GM18909 (cell line): ENCODE measurements around the gene ATG5.
"Not testable (repeated sequence)": the region's sequence is repeated elsewhere in the genome, so short reads cannot be mapped to it uniquely, and the experiment has no call there.

Source experiments
- ATAC-seq: cut with Tn5 transposase; IDR thresholded peaks from one replicate; pipeline ENCODE4 v1.9.1; 2021; ENCODE audit warnings: mild to moderate bottlenecking; ENCODE audit not compliant: unreplicated experiment, poor library complexity

The ATG5 gene

DNA sequence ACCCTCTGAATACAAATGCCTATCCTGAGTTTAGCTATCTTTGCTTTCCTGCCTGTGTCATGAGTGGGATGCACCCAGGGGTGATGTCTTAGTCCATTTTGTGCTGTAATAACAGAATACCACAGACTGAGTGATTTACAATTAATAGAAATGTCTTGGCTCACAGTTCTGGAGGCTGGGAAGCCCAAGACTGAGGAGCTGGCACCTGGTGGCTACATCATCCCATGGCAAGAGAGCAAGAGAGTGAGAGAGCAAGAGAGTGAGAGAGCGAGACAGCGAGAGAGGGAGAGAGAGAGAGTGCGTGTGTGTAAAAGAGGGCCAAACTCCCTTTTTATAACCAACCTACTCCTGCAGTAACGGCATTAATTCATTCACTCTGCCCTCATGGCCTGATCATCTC, 162.6 kb downstream of the ATG5 start:
- ATAC-seq = no peak

DNA sequence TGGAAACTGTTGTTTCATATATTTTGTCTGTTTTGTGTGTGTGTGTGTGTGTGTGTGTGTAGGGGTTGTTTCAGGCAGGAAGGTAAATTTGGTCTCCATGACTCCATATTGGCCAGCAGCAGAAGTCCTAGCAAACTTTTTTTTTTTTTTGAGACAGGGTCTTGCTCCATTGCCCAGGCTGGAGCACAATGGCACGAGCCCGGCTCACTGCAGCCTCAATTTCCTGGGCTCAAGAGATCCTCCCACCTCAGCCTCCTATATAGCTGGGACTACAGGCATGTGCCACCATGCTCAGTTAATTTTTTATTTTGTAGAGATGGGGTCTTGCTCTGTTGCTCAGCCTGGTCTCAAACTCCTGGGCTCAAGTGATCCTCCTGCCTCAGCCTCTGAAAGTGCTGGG, 163.7 kb downstream of the ATG5 start:
- ATAC-seq = no peak

DNA sequence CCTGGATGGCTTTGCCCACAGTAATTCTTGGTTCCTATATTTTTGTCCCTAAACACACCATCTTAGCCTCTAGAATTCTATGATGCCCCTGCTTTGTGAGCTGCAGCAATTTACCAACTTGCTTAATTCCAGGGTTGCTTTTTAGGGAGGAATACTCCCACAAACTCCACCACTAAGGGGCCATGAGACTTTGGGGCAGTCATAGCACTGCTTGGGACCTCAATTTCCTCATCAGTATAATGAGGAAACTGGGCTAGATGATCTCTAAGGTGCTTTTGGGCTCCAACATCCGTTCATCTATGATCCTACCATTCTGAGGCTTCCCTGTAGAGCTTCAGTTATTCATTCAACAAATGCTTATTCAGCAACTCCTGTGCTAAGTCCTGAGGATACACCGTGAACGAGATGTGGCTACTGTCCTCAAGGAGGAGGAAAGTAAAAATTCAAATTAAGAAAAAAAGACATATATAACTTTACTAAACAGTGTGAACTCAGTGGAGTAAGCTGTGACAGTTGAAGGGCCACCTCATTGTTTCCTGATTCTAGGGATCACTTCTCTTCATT, 164.2 kb downstream of the ATG5 start:
- no peak for ATAC-seq

DNA sequence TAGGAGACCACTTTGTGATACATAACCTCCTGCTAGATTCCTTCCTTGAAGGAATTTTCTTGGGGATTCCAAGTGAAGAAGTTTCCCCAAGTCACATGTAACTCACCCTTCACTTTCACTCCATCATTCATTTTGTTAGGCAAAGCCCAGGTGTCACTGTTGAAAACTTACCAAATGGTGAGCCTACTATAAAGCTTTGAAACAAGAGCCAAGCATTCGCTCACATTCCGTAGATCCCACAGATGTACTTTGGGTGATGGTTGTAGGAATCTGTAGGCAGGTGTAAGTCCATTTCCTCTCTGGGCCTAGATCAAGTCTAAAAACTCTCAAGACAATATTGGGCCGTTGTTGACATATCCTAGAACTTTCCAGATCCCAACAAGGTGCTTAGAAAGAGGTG, 165.4 kb downstream of the ATG5 start:
- ATAC-seq = no peak

DNA sequence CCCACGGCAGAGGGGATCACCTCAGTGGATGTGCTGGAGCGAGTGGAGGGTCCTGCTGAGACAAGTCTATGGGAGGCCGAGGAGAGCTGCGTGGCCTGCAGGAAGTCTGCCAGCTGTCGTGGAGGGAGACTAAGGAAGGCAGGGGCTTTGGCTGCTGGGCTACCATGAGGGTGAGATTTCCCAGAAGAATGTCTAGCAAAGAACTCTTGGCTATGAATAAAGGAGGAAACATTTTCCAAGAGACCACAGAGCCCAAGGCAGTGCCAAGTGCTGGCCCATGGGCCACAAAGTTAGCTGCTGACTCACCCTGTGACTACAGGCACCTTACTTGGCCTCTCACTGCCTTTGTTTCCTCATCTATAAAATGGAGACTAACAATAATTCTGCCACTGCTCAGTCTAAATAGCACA, 166.0 kb downstream of the ATG5 start:
- no peak for ATAC-seq

DNA sequence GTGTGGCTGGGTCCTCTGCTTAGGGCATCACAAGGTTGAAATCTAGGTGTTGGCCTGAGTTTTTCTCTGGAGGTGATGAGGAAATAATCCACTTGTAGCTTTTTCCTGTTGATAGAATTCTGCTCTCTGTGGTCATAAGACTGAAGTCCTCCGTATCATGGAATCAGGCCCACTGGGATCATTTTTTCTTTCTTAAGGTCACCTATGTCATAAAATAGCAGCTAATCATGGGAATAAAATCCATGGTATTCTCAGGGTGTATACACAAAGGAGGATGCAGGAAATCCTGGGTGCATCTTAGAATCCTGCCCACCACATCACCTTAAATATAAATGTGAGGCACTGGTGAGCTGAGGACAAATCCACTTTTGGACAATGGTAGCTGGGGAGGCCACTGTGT, 166.7 kb downstream of the ATG5 start:
- no peak for ATAC-seq

DNA sequence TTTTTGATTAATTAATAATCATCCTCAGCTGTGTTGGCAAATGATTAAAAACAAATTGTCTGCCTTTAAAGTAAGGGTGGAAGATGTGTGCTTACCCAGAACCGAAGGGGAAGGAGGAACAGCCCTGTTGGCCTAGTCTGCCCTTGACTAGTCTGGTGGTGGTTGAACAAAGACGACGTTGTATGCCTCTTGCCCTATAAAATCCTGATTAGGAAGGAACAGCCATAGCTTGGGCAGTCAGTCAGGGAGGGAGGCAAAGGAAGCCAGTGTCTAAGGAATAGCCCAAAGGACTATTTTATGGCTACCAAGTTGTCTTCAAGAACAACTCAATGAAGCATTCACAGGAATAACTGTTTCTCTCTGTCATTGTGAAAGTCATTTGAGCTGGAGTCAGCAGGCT, 168.7 kb downstream of the ATG5 start:
- ATAC-seq = no peak

DNA sequence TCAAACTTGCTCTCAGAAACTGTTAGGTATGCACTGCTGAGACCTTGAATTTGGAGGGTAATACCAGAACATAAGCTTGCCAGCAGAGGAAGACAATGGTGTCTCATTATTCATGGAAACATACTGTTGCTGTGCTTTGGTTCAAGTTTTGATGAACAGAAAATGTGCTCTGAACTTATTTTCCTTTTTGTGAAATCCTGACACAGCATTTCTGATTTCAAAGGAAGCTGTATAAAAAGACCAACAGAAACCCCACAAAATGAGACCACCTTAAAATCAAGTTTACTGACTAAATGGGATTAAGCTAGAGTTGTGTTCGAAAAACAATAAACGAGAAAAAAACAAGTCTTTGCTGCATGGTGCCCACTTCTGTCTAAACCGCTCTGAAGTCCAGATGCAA, 169.1 kb downstream of the ATG5 start:
- ATAC-seq = no peak

DNA sequence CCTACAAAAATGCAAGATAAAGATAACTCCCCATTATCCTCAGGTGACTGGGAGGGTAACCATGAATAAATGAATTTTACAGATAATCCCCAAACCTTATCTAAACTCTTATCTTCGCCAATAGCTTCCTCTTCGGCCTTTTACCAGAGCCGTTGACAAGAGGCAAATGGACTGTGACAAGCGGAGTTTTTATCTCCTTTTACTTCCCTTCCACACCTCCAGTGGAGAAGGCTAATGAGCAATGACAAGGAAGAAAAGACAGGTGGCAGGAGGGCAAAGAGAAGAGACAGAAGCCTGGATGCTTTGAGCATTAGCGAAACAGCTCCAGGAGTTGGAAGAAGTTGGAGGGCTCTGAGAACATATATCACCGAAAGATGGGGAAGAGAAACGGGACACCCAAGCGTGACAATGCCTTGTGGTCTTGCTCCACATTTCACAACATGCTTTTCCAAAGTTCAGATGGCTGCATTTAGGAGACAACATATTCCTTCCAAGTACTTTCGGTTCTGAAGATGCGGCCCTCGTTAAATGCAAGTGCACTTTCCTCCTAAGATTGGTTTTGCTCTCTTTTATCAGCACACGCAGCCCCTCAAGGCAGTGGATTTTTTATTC, 170.2 kb downstream of the ATG5 start:
- ATAC-seq = no peak

DNA sequence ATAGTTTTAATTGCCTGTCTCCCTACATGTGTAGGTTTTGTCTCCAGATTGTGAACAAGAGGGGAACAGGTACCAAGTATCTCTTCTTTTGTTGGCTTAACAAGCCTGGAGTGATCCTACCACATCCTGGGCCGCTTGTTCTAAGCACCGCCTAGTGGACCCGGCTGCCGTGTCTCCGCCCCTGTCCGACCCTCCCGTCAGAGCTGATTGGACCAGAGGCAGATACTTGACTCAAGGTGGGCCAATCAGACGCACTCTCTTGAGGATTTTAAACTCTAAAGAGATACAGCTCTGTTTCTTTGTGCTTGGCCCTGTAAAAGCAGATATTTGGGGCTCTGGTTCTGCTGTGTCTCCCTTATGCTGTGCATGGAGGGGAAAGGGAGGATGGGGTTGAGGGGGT, 171.2 kb downstream of the ATG5 start:
- ATAC-seq = no peak

DNA sequence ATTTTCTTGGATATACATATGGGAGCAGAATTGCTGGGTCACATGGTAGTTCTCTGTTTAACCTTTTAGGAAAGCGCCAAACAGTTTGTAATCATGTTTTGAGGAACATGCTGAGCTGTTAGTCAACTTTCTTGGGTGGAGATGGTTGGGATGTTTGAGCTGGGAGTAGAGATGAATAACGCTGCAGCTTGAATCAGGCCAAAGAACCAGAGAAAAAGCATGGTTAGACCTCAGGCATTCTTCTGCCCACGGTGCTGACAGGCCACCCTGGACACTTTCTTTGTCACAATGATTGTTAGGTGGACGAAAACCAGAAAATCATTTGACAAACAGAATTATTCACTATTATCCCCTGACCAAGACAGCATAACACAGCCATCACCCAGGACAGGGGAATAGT, 172.6 kb downstream of the ATG5 start:
- ATAC-seq = no peak

DNA sequence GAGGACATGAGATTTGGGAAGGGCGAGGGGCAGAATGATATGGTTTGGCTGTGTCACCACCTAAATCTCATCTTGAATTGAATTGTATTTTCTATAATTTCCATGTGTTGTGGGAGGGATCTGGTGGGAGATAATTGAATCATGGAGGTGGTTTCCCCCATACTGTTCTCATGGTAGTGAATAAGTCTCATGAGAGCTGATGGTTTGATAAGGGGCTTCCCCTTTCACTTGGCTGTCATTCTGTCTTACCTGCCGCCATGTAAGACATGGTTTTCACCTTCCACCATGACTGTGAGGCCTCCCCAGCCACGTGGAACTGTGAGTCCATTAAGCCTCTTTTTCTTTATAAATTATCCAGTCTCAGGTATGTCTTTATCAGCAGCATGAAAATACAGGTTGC, 173.1 kb downstream of the ATG5 start:
- ATAC-seq = not testable (repeated sequence)

DNA sequence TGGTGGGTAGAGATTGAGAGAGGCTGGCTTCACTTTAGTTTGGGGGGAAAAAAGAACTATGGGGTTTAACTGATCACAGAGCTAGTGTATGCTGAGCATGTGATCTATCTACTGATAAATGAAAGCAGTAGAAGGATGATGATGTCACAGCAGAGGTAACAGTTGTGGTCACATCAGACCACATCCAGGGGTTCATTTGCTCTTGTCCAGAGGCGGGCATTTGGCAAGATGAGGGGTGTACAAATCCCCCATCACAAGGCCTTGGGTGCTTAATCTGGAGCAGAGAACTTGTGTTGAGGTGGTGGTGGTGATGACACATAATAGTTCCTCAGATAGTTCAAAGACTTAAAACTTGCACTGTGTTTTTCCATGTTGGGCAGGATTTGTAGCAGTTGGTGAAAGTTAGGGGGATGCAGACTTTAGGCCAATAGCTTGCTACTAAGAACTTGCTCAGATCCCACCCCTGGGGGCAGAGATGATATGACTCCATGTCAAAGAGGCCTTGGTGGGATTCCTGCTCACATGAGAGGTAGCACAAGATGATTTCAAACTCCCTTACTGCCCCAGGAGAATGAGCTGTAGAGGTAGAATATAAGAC, 176.0 kb downstream of the ATG5 start:
- ATAC-seq = no peak

DNA sequence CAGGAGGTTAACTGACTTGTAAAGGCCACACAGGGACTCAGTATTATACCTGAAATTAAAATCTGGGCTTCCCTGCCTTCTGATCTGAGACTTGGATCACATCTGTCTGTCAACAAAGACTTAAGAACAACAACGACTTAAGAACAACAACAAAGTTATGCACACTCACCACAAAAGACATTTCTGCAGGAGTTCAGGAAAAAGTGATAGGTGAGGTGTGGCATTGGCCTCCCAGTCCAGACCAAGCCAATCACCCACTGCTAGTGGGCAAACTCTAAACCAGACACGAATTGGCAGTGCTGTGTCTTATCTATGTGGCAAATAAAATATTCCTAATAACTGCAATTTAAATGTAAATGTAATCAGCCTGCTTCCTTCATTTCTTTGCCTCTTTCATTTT, 178.1 kb downstream of the ATG5 start:
- ATAC-seq = no peak

DNA sequence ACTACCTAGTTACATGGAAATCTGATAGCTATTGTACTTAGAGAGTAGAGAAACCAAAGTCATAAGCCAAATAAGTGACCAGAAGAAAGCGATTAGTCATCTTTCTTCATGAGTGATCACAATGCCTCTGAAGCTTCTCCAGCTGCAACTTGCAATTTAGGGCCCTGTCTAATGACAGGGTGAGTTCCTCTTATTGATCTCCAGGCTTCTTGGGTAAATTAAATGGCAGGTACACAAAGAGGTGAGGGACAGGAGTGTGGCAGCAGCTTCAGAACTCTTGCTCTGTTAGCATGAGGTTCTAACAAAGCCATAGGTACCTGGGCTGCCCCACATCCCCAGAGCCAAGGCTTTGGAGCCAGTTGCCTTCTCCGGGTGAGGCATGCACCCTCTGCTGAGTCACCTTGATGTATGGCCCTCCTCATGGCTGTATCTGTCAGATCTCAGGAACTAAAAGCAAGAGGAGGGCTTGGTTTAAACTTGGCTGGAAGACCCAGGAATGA, 178.7 kb downstream of the ATG5 start:
- ATAC-seq = peak; percentile 41

DNA sequence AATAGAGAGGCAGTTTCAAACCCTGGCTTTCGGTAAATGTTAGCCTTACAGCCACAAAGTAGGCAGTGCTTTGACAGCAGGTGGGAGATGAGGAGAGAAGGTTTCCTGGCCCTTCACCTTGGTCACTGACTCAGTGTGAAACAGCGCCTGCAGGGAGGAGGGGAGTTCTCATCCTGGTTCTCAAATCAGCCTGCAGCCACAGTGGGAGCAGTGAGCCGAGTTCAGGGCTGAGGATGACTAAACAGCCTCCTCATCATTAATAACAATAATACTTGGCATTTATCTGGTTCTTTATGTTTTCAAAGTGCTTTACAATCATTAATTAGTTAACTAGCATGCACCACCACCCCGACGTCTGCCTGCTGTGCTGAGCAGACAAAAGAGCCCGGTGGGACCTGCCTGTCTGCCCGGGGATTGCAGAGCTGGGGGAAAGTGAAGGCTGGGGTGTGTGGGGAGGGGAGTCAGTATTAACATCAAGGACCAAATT, 179.8 kb downstream of the ATG5 start:
- ATAC-seq = peak; percentile 27

DNA sequence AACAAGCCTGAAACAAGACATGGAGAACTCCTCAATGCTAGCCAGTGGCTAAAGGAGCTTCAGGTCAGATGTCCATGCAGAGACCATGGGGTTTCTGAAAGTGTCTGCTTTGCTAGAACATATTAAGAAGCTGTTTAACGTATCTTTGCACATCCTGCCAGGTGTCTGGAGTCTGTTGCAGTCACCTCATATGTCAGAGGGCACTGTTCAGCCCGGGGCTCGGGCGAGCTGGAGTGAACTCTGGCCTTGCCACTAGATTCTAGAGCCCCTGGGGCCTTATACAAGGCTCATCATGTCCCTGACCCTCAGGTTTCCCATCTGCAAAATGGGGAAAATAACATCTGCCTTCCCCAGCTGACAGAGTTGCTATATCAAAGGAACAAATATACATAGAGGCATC, 180.4 kb downstream of the ATG5 start:
- ATAC-seq = no peak

DNA sequence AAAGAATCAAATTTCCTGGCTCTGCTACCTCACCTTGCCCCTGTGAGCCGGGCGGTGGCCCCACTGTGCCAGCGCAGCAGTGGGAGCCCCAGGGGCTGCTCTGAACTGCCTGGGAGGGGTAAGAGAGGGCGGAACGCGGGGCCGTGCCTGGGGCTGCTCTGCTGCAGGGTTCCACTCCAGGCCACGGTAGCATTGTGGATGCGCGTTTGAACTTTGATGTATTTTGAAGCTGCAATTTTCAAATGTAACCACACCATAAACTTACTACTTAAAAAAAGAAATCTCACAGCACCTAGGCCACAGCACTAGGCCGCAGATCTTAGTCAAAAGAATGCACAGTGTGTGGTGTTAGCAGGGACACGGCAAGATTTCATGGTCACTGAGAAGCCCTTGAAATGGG, 181.9 kb downstream of the ATG5 start:
- no peak for ATAC-seq

DNA sequence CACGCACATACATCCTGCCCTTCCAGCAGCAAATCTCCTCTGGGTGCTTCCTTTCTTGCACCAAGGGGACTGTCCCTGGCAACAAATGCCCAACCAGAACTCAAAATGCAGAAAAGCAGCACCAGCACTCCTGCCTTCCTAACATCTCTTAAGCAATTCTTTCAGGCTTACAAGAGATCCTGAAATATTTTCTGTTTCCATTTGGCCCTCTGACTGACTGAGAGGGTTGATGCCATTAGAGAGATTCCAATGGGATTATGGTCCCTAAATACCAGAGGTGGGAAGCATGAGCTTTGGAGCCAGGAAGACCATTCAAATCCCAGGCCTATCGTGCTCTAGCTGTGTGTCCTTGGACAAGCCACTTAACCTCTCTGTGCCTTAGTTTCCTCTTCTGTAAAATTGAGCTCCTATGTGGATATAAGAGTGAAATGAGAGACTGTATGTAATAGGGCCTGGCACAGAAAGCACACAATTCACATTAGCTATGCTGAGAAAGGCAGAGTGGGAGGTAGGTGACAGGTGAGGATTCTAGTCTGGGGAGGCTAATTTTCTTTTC, 182.6 kb downstream of the ATG5 start:
- ATAC-seq = no peak

DNA sequence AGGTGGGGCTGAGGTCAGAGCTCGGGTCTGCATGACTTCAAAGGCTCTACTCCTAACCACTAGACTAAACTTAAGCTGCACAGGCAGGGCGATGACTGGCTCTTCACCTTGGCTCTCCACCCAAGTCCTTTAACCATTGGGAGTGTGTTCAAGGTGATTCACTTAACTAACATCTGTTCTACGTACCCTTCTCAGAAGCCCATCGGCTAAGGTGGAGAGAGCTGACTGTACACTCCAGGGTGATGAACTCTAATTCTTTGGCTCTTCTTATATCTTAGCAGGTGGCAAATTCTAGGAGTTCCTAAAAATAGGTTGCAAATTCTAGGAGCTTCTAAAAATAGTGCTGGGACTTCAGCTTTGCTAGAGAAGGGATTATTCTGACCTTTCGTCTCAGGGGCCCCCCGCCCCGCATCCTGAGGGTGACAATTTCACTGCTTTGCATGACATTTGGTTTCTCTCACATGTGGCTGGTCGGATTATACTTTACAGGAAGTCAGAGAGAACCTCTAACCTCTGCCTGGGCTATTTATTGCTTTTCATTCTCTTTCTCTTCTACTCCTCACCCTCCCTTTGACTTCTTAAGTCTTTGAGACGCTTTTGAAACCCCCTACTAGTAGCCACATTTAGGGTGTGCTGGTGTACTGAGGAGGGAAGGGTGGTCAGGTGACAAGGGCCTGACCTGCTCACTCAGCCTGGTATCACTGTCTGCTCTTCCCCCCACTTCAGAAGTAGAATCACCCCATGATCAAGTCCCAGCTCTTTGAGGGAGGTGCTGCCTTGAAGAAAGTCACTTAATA, 183.9 kb downstream of the ATG5 start:
- ATAC-seq = peak; percentile 88

DNA sequence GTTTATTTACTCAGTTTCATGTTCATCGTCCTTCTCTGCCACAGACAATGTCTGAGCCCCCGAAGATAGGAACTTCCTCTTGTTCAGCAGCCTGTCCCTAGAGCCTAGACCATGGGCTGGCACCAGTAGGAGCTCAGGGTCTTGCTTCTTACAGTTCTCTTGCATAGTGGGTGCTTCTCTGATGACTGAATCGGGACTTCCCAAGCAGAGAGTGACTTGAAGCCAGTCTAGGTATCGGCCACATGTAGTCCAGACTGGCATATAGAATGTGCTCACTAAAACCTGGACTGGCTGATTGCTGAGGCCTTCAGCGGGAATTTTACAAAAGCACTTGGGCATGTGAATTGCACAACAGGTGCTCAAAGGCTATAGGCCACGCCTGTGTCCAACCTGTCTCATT, 187.4 kb downstream of the ATG5 start:
- no peak for ATAC-seq
